Measurements from ENCODE around the gene MPDZ. TPM values are rescaled to one million over a fixed set of nuclear protein-coding genes. Genes with fewer than 3 reads are reported as not detected.

MPDZ gene
- total RNA-seq, 1 donor from 2014 or later = 31.3 TPM

GRCh38 chr9:13166996-13167395 is 112.5 kb downstream of the MPDZ start:
- Histone ChIP-seq H3K4me3 (no peak overlapping the region), H3K27me3 (ENCODE audit: low read depth) (no peaks in the 10 kb centered on the region), H3K27ac (no peak overlapping the region), H3K36me3 (peaks cover 10% of the 10 kb centered on the region), H3K9me3 (no peaks in the 10 kb centered on the region), H3K4me1 (no peaks in the 10 kb centered on the region)
- DNase-seq = no peak
- intact Hi-C loops (cut with DNase I) = no loop called here
- no peak for ATAC-seq
- no peak for TF ChIP-seq CTCF (IDR thresholded peaks at IDR 0.05)

GRCh38 chr9:13165956-13166355 is 113.5 kb downstream of the MPDZ start:
- Histone ChIP-seq H3K27ac (no peak overlapping the region), H3K4me3 (no peak overlapping the region), H3K27me3 (ENCODE audit: low read depth) (no peaks in the 10 kb centered on the region), H3K4me1 (no peaks in the 10 kb centered on the region), H3K9me3 (no peaks in the 10 kb centered on the region), H3K36me3 (peaks cover 13% of the 10 kb centered on the region)
- no peak for ATAC-seq
- intact Hi-C loops (cut with DNase I) = no loop called here
- DNase-seq = no peak
- no peak for TF ChIP-seq CTCF (IDR thresholded peaks at IDR 0.05)

GRCh38 chr9:13165236-13165945 is 114.1 kb downstream of the MPDZ start:
- no peak for TF ChIP-seq CTCF (IDR thresholded peaks at IDR 0.05)
- ATAC-seq = no peak
- intact Hi-C loops (cut with DNase I) = no loop called here
- Histone ChIP-seq H3K4me3 (no peak overlapping the region), H3K27me3 (ENCODE audit: low read depth) (no peaks in the 10 kb centered on the region), H3K9me3 (no peaks in the 10 kb centered on the region), H3K4me1 (no peaks in the 10 kb centered on the region), H3K27ac (no peak overlapping the region), H3K36me3 (peaks cover 15% of the 10 kb centered on the region)
- DNase-seq = no peak

GRCh38 chr9:13163946-13164345 is 115.5 kb downstream of the MPDZ start:
- Histone ChIP-seq H3K27me3 (ENCODE audit: low read depth) (no peaks in the 10 kb centered on the region), H3K4me1 (no peaks in the 10 kb centered on the region), H3K4me3 (no peak overlapping the region), H3K9me3 (no peaks in the 10 kb centered on the region), H3K36me3 (peaks cover 15% of the 10 kb centered on the region), H3K27ac (no peak overlapping the region)
- no peak for ATAC-seq
- TF ChIP-seq CTCF (IDR thresholded peaks at IDR 0.05) = no peak
- intact Hi-C loops (cut with DNase I) = no loop called here
- DNase-seq = no peak

- intact Hi-C loops (cut with DNase I) = no loop called here
- H3K4me1 ChIP-seq = no peaks in the 10 kb centered on the region
- peaks cover 15% of the 10 kb centered on the region for H3K36me3 ChIP-seq
- H3K27me3 ChIP-seq (ENCODE audit: low read depth) = no peaks in the 10 kb centered on the region
- DNase-seq (no peak), ATAC-seq (no peak)
- TF ChIP-seq CTCF (IDR thresholded peaks at IDR 0.05) = no peak
- H3K9me3 ChIP-seq = no peaks in the 10 kb centered on the region
- no peak overlapping the region for H3K4me3 ChIP-seq
- no peak overlapping the region for H3K27ac ChIP-seq
These were observed 116.2 kb downstream of the MPDZ start for GRCh38 chr9:13163287-13163686.
